Parathyroid adenoma (tissue), 2 donors: ENCODE data around the gene SPATA13.

Experiments used
- H2AFZ ChIP-seq: fragments of 300-600 bp; sonication (generic); one replicate; pipeline ENCODE4 v1.7.0; 2017; ENCODE audit warnings: antibody characterized with exemption, mild to moderate bottlenecking
- H3K27ac ChIP-seq: fragments of 300-600 bp; sonication (generic); one replicate; pipeline ENCODE4 v1.7.0; 2017
- H3K27me3 ChIP-seq: fragments of 300-600 bp; sonication (generic); one replicate; pipeline ENCODE4 v1.7.0; 2017; ENCODE audit warnings: low read length; ENCODE audit not compliant: control insufficient read depth, insufficient read depth
- H3K36me3 ChIP-seq: fragments of 300-600 bp; sonication (generic); one replicate; pipeline ENCODE4 v1.7.0; 2017; ENCODE audit warnings: low read length; ENCODE audit not compliant: control insufficient read depth, insufficient read depth
- H3K4me1 ChIP-seq: fragments of 300-600 bp; sonication (generic); one replicate; pipeline ENCODE4 v1.7.0; 2017; ENCODE audit warnings: control low read depth
- H3K4me2 ChIP-seq: fragments of 300-600 bp; sonication (generic); one replicate; pipeline ENCODE4 v1.7.0; 2017; ENCODE audit warnings: low read length
- H3K4me3 ChIP-seq: fragments of 300-600 bp; sonication (generic); one replicate; pipeline ENCODE4 v1.7.0; 2017; ENCODE audit warnings: low read depth, low read length
- H3K79me2 ChIP-seq: fragments of 300-600 bp; sonication (generic); one replicate; pipeline ENCODE4 v1.7.0; 2017; ENCODE audit warnings: control low read depth
- H3K9ac ChIP-seq: fragments of 300-600 bp; sonication (generic); one replicate; pipeline ENCODE4 v1.7.0; 2017; ENCODE audit warnings: mild to moderate bottlenecking
- H3K9me3 ChIP-seq: fragments of 300-600 bp; sonication (generic); one replicate; pipeline ENCODE4 v1.7.0; 2017; ENCODE audit warnings: low read length; ENCODE audit not compliant: control insufficient read depth
- TF ChIP-seq, protein P1 (sequence below): fragments of 300-600 bp; sonication (generic); IDR thresholded peaks from one replicate; pipeline ENCODE4 v1.7.0; 2017; ENCODE audit warnings: antibody characterized with exemption, mild to moderate bottlenecking
- donor health status: primary hyperparathyroidism.

Gene SPATA13

DNA sequence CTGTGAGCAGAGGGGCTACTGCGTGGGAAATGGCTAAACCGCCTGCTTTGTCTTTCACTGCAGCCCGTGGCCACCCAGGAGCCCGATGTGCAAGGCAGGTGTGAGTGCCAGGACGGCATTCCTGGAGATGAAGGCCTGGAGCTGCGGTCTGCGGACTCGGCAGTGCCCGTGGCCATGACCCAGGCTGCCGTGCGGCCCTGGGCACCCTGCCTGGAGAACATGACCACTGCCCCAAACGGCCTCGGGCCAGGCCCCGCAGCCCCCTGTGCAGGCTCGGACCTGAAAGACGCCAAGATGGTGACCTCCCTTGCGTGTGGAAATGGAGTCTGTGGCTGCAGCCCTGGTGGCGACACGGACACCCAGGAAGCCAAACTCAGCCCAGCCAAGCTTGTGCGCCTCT lies 62.2 kb downstream of the SPATA13 start:
- no peak overlapping the region for H2AFZ ChIP-seq
- peaks cover 2% of the 10 kb centered on the region for H3K4me1 ChIP-seq
- TF ChIP-seq, protein P1, sequence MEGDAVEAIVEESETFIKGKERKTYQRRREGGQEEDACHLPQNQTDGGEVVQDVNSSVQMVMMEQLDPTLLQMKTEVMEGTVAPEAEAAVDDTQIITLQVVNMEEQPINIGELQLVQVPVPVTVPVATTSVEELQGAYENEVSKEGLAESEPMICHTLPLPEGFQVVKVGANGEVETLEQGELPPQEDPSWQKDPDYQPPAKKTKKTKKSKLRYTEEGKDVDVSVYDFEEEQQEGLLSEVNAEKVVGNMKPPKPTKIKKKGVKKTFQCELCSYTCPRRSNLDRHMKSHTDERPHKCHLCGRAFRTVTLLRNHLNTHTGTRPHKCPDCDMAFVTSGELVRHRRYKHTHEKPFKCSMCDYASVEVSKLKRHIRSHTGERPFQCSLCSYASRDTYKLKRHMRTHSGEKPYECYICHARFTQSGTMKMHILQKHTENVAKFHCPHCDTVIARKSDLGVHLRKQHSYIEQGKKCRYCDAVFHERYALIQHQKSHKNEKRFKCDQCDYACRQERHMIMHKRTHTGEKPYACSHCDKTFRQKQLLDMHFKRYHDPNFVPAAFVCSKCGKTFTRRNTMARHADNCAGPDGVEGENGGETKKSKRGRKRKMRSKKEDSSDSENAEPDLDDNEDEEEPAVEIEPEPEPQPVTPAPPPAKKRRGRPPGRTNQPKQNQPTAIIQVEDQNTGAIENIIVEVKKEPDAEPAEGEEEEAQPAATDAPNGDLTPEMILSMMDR = no peak
- no peak overlapping the region for H3K4me3 ChIP-seq
- H3K27me3 ChIP-seq = no peaks in the 10 kb centered on the region
- H3K36me3 ChIP-seq = no peaks in the 10 kb centered on the region
- no peak overlapping the region for H3K27ac ChIP-seq
- H3K4me2 ChIP-seq = no peak overlapping the region
- peaks cover 3% of the 10 kb centered on the region for H3K79me2 ChIP-seq
- no peak overlapping the region for H3K9ac ChIP-seq
- H3K9me3 ChIP-seq = no peaks in the 10 kb centered on the region

DNA sequence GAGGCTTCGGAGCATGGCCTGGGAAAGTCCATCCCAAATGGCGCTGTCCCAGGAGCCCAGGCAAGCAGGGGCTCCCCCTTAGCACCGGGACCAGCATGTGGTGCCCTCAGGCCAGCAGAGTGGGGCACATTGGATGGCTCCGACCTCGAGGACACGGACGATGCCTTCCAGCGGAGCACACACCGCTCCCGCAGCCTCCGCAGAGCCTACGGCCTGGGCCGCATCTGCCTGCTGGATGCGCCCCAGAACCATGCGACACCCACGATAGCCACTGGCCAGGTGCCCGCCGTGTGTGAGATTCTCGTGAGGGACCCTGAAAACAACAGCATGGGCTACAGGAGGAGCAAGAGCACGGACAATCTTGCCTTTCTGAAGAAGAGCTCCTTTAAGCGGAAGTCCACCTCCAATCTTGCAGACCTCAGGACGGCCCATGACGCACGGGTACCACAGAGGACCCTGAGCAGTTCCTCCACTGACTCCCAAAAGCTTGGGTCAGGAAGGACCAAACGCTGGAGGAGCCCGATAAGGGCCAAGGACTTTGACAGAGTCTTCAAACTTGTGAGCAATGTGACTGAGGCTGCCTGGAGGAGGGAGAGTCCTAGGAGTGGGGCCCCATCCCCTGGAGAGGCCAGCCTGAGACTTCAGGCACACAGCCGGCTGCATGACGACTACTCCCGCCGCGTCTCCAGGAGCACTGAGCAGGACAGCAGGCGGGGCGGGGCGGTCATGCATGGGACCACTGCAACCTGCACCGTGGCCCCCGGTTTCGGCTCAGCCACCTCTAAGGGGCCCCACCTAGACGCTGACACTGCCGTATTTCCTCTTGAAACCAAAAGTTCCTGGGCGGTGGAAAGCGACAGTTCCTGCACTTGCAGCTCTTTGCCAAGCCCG lies 63.1 kb downstream of the SPATA13 start:
- H3K4me1 ChIP-seq = peaks cover 2% of the 10 kb centered on the region
- H3K9me3 ChIP-seq = no peaks in the 10 kb centered on the region
- H3K9ac ChIP-seq = no peak overlapping the region
- H3K27ac ChIP-seq = no peak overlapping the region
- peaks cover 3% of the 10 kb centered on the region for H3K79me2 ChIP-seq
- H3K4me3 ChIP-seq = no peak overlapping the region
- no peak overlapping the region for H3K4me2 ChIP-seq
- H3K36me3 ChIP-seq = no peaks in the 10 kb centered on the region
- TF ChIP-seq, protein P1 = no peak
- H3K27me3 ChIP-seq = no peaks in the 10 kb centered on the region
- H2AFZ ChIP-seq = no peak overlapping the region

GRCh38 chr13:24224232-24224680 lies 63.7 kb downstream of the SPATA13 start:
- Histone ChIP-seq H3K4me2 (no peak overlapping the region), H3K9me3 (no peaks in the 10 kb centered on the region), H3K27ac (no peak overlapping the region), H3K4me3 (no peak overlapping the region), H2AFZ (no peak overlapping the region), H3K27me3 (no peaks in the 10 kb centered on the region), H3K36me3 (no peaks in the 10 kb centered on the region), H3K9ac (no peak overlapping the region), H3K79me2 (peaks cover 3% of the 10 kb centered on the region), H3K4me1 (peaks cover 2% of the 10 kb centered on the region)
- TF ChIP-seq, protein P1 = no peak

- Histone ChIP-seq H3K4me2 (no peak overlapping the region), H3K79me2 (peaks cover 3% of the 10 kb centered on the region), H3K27me3 (no peaks in the 10 kb centered on the region), H3K36me3 (no peaks in the 10 kb centered on the region), H3K4me1 (no peaks in the 10 kb centered on the region), H3K9ac (no peak overlapping the region), H3K4me3 (no peak overlapping the region), H2AFZ (no peak overlapping the region), H3K27ac (no peak overlapping the region), H3K9me3 (no peaks in the 10 kb centered on the region)
- TF ChIP-seq, protein P1 = no peak
Observed at GRCh38 chr13:24225062-24225461, 64.5 kb downstream of the SPATA13 start.

DNA sequence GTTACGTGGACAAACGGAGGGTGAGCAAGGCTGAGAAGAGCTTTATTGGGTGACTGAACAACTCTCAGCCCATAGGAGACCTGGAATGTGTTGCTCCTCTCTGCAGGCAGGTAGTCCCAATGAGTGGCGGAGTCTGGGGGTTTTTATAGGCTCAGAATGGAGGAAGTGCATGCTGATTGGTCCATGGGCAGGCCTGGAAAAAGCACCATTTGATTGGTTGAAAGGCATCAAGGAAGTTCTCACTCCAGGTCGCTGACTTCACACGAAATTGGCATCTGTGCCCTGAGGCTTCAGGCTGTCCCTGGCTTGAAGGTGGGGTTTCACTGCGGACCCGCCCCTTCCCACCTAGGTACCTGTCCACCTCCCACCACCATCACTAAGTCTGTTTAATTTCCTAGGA lies 65.4 kb downstream of the SPATA13 start:
- Histone ChIP-seq H3K27me3 (no peaks in the 10 kb centered on the region), H3K4me3 (no peak overlapping the region), H2AFZ (no peak overlapping the region), H3K9me3 (no peaks in the 10 kb centered on the region), H3K36me3 (no peaks in the 10 kb centered on the region), H3K27ac (no peak overlapping the region), H3K4me2 (no peak overlapping the region), H3K4me1 (no peaks in the 10 kb centered on the region), H3K79me2 (peaks cover 3% of the 10 kb centered on the region), H3K9ac (no peak overlapping the region)
- TF ChIP-seq, protein P1 = no peak
